WTC11 (cell line): ENCODE results near the gene PITPNC1.

ENCODE experiments used
- CTCF ChIP-seq: fragments of 200-600 bp; IDR thresholded peaks from 2 replicates; pipeline ENCODE4 v1.8.0; 2022; ENCODE audit warnings: antibody characterized with exemption
- E2F5 ChIP-seq: sonication (generic); formaldehyde crosslinking; IDR thresholded peaks from 2 replicates; pipeline ENCODE4 v1.8.1; 2022; ENCODE audit warnings: mild to moderate bottlenecking, moderate library complexity, missing genetic modification reagents
- EMX1 ChIP-seq: fragments of 250-450 bp; sonication (Bioruptor Pico); IDR thresholded peaks from 2 replicates; pipeline ENCODE4 v1.8.0; 2021; ENCODE audit warnings: mild to moderate bottlenecking
- IRF1 ChIP-seq: sonication (generic); formaldehyde crosslinking; IDR thresholded peaks from 2 replicates; pipeline ENCODE4 v1.8.0; 2023; ENCODE audit warnings: missing genetic modification reagents
- JUN ChIP-seq: sonication (generic); formaldehyde crosslinking; IDR thresholded peaks from 2 replicates; pipeline ENCODE4 v1.8.0; 2023; ENCODE audit warnings: mild to moderate bottlenecking, missing genetic modification reagents
- SMAD3 ChIP-seq: sonication (generic); formaldehyde crosslinking; IDR thresholded peaks from 2 replicates; pipeline ENCODE4 v1.8.0; 2022; ENCODE audit warnings: missing genetic modification reagents, mild to moderate bottlenecking, borderline replicate concordance
- ZNF138 ChIP-seq: sonication (generic); formaldehyde crosslinking; conservative IDR thresholded peaks from 2 replicates; pipeline ENCODE4 v1.8.1; 2022; ENCODE audit warnings: mild to moderate bottlenecking, moderate library complexity, missing genetic modification reagents

GRCh38 chr17:67436233-67436632 lies 59.2 kb downstream of the PITPNC1 start:
- no peak for TF ChIP-seq E2F5 (CRISPR knock-in tag)
- TF ChIP-seq CTCF: no peak
- no peak for TF ChIP-seq ZNF138 (CRISPR knock-in tag)
- TF ChIP-seq JUN: no peak
- TF ChIP-seq IRF1 (CRISPR knock-in tag): no peak
- TF ChIP-seq SMAD3 (CRISPR knock-in tag): no peak
- TF ChIP-seq EMX1 (CRISPR knock-in tag): no peak
